Suppressor macrophage treated with lipopolysaccharide for 4 hours (primary cell): ENCODE results near the gene GMCL1.
"Not testable (repeated sequence)": the region's sequence is repeated elsewhere in the genome, so short reads cannot be mapped to it uniquely, and the experiment has no call there.

Experiments used
- DNase-seq: peaks from one replicate; pipeline ENCODE4 v3.0.0-alpha.2; 2020

Gene GMCL1

GRCh38 chr2:69810550-69810949 is 18.9 kb upstream of the GMCL1 start:
- DNase-seq, result no peak

GRCh38 chr2:69811018-69811417 is 18.4 kb upstream of the GMCL1 start:
- DNase-seq, result no peak

- no peak for DNase-seq
Measured at GRCh38 chr2:69811591-69811990, 17.9 kb upstream of the GMCL1 start.

- no peak for DNase-seq
Measured at GRCh38 chr2:69815717-69816116, 13.7 kb upstream of the GMCL1 start.

GRCh38 chr2:69816923-69817542 is 12.4 kb upstream of the GMCL1 start:
- peak; percentile 94 for DNase-seq

GRCh38 chr2:69817729-69818501 is 11.5 kb upstream of the GMCL1 start:
- DNase-seq, result no peak

- DNase-seq, result no peak
Measured at GRCh38 chr2:69827796-69828540, 1.5 kb upstream of the GMCL1 start.

- no peak for DNase-seq
Measured at GRCh38 chr2:69828938-69829255, 563 bp upstream of the GMCL1 start.

GRCh38 chr2:69830045-69830905 is 815 bp downstream of the GMCL1 start:
- DNase-seq, result peak; percentile 25

GRCh38 chr2:69830906-69831241 is 1.4 kb downstream of the GMCL1 start:
- DNase-seq, result not testable (repeated sequence)

GRCh38 chr2:69831354-69831905 is 2.0 kb downstream of the GMCL1 start:
- DNase-seq, result no peak

GRCh38 chr2:69833752-69834151 is 4.3 kb downstream of the GMCL1 start:
- no peak for DNase-seq

- no peak for DNase-seq
Measured at GRCh38 chr2:69835666-69836065, 6.2 kb downstream of the GMCL1 start.

- DNase-seq, result no peak
Measured at GRCh38 chr2:69836316-69836715, 6.9 kb downstream of the GMCL1 start.

GRCh38 chr2:69837533-69837932 is 8.1 kb downstream of the GMCL1 start:
- DNase-seq, result peak; percentile 40

GRCh38 chr2:69843993-69844392 is 14.5 kb downstream of the GMCL1 start:
- DNase-seq, result no peak

GRCh38 chr2:69844560-69844959 is 15.1 kb downstream of the GMCL1 start:
- no peak for DNase-seq

GRCh38 chr2:69846182-69847067 is 17.0 kb downstream of the GMCL1 start:
- DNase-seq, result no peak

- no peak for DNase-seq
Measured at GRCh38 chr2:69847068-69847828, 17.8 kb downstream of the GMCL1 start.

- no peak for DNase-seq
Measured at GRCh38 chr2:69848186-69848790, 18.8 kb downstream of the GMCL1 start.

- no peak for DNase-seq
Measured at GRCh38 chr2:69858261-69858660, 28.8 kb downstream of the GMCL1 start.
